Retinal pigment epithelial cell (primary cell): ENCODE results near the gene RAB3D.
A peak's percentile ranks its signal among the peaks of the same experiment; 100 is the strongest.
"Not testable (repeated sequence)": the region's sequence is repeated elsewhere in the genome, so short reads cannot be mapped to it uniquely, and the experiment has no call there.

ENCODE experiments used
- DNase-seq: peaks from one replicate; pipeline ENCODE4 v3.0.0-alpha.2; 2010; ENCODE audit warnings: low read depth
- H3K4me3 ChIP-seq: 2 replicates; pipeline ENCODE4 v1.5.1; 2011; ENCODE audit warnings: mild to moderate bottlenecking, low read length, control low read depth, moderate library complexity
- CTCF ChIP-seq: conservative IDR thresholded peaks from 2 replicates; pipeline ENCODE4 v1.5.1; 2011; ENCODE audit warnings: low read depth, low read length, control low read depth, inconsistent platforms

Gene RAB3D

GRCh38 chr19:11355160-11356073 is 16.0 kb upstream of the RAB3D start, which contains the start of gene PLPPR2:
TSS of gene PLPPR2 (plus strand) at chr19:11355432. CDS start at chr19:11357674, 2,242 bp downstream.
- TF ChIP-seq CTCF, result no peak
- peak within 1 kb of the TSS; percentile 56 for H3K4me3 ChIP-seq
- no peak for DNase-seq

GRCh38 chr19:11354102-11354501 is 14.6 kb upstream of the RAB3D start:
- not testable (repeated sequence) for DNase-seq, H3K4me3 ChIP-seq

- no peak for TF ChIP-seq CTCF
- H3K4me3 ChIP-seq, result no peak overlapping the region
These were observed 9.7 kb upstream of the RAB3D start for GRCh38 chr19:11349171-11349570.

GRCh38 chr19:11347546-11348039 is 8.1 kb upstream of the RAB3D start:
- H3K4me3 ChIP-seq, result no peak overlapping the region
- DNase-seq, result no peak
- no peak for TF ChIP-seq CTCF

More at GRCh38 chr19:11349171-11349570, 9.7 kb upstream of the RAB3D start:
- DNase-seq, result no peak

GRCh38 chr19:11346104-11346940 is 6.9 kb upstream of the RAB3D start, which contains the start of the genes CCDC159 and TMEM205:
TSS of gene CCDC159 (plus strand) at chr19:11346519. CDS start at chr19:11346607, 88 bp downstream.
TSS of gene TMEM205 (minus strand) at chr19:11346268. CDS start at chr19:11345619, 649 bp downstream.
- DNase-seq, result peak; percentile 98
- peak within 1 kb of the TSS; percentile 88 for H3K4me3 ChIP-seq
- no peak for TF ChIP-seq CTCF

GRCh38 chr19:11345122-11345803 is 5.8 kb upstream of the RAB3D start:
- no peak for DNase-seq
- TF ChIP-seq CTCF, result no peak
- peak overlapping the region; percentile 88 for H3K4me3 ChIP-seq
